Posterior vena cava (tissue), 2 donors: ENCODE results near the gene SPIRE2. TPM values are rescaled to one million over a fixed set of nuclear protein-coding genes. Genes with fewer than 3 reads are reported as not detected.
"Not testable (repeated sequence)": the region's sequence is repeated elsewhere in the genome, so short reads cannot be mapped to it uniquely, and the experiment has no call there.

Experiments used
- DNase-seq: peaks from one replicate; pipeline ENCODE4 v3.0.0-alpha.2; 2020; ENCODE audit warnings: low spot score
- intact Hi-C, 2 donors: fragments of 100-400 bp; cut with DNase I; formaldehyde crosslinking; loops; one replicate each; pipeline versions ENCODE4 v1.14.1 to v1.14.2; 2022 to 2023
- total RNA-seq, 2 donors: library from RNA; stranded (reverse); fragmentation: NEBNext Ultra II Directional; extraction: Animal tissue kit (Norgen Biotek cat#: 25700); gene quantifications; one replicate each; pipeline ENCODE4 v1.2.1, GENCODE V29; 2021
- donor health status: DM: yes; HTN: yes; CAD: no.
- donor health status: DM: yes; HTN: yes; CAD: no.

Gene SPIRE2
- total RNA-seq, 2 donors from 2014 or later = 0.33 to 1.0 TPM

DNA sequence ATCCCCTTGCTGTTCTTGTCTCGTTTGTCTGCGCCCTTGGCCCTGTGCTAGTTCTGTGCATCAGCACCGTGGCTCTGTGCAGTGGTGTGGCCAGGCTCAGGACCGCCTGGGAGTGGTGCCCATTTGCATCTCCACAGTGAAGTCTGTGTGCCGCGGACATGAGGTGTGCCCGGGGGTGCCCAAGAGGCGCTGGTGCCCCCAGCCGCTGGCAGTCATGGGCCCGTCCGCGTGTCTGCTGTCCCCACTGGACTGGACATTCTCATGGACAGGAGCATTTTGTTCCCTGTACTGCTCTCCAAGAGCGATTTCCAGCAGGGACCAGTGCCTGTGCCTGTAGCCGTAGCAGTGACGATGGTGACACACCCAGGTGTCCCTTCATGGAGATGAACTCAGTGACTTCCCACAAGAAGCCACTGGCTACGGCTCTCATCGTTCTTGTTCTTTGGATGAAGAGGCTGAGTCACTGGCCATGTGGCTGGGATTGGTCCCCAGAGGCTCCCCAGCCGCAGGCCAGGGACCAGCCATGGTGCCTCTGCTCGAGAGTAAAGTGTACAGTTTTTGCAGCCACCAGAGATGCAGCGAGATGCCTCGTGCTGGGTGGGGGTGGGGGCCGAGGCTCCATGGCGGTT lies 77.3 kb downstream of the SPIRE2 start:
- DNase-seq = no peak
- intact Hi-C loops = no loop called here

DNA sequence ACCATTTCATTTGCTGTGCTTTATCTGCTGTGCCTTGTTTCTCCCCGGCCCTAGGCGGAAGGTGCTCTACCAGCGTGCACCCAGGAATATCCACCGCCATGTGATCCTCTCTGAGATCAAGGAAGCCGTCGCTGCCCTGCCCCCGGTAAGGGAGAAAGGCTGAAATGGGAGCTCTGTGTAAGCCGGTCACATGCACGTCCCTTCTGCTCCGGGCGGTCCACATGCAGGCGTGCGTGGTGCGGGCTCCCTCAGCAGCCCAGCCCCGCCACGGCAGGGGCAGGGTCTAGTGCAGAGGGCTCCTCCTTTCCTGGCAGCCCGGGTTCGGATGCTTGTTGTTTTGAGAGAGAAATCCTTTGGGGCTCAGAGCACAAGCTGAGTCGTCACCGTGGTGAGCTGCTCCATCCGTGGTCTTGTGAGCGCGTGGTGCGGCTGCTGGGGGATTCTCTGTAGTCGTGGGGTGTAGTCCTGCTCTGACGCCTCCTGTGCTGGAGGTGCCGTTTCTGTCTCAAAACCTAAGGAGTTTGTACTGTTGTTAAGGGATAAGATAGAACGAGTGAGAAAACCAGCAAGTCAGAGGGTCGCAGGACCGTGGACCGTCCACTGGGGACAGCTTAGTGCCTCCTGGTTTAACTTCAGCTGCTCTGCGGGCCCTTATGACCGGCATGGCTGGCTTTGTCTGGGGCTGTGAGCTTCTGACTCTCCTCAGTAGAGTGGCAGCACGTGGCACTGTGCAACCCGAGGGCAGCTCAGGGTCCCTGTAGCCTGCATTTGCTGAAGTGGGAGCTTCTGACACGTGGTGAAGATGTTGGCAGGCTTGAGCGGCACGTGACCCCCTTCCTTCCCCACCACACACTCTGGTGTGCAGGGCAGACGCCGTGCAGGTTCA lies 78.1 kb downstream of the SPIRE2 start:
- intact Hi-C loops = no loop called here
- DNase-seq = no peak

- intact Hi-C loops = no loop called here
- no peak for DNase-seq
Measured at GRCh38 chr16:89907055-89907814, 79.0 kb downstream of the SPIRE2 start.

- intact Hi-C loops = no loop called here
- DNase-seq = no peak
Measured at GRCh38 chr16:89908236-89908635, 80.0 kb downstream of the SPIRE2 start.

DNA sequence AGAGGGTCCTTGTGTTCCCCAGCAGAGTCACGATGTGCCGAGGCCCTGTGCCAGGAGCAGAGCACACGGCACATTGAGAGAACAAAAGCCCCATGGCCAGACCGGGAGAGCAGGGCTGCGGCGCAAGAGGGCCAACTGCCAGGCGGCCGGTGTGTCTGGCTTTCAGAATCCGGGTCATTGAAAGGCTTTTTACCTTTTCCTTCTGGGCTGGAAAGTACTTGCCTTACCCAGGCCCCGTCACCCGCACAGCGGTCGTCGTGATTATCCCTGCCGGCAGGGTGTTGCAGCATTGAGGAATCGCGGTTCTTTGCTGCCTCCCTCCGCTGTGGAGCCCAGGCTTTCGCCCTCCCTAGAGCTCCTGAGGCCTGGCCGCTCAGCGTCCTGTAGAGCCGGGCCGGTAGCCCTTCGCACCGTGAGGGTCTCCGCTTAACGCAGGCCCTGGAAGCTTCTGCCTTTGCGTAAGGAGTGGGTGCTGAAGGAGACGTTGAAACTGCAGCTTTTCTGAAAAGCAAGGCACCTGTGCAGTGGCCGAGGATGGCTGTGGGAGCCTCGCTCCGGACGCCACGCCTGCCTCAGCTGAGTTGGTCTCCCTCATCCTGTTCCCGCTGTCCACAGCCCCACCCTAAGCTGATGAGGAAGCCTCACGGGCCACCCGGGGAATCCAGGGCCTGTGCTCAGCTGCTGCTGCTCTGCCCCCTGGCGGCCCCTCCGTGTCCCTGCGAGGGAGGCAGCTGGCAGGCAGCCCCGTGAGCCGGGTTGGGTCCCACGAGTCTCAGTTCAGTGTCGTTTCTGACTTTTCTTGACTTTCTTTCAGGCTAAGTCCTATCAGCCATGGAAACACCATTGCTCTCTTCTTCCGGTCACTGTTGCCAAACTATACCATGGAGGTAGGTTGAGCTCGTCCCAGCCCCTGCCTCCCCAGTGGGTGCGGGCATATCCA lies 81.8 kb downstream of the SPIRE2 start:
- intact Hi-C loops = no loop called here
- peak; percentile 96 for DNase-seq

GRCh38 chr16:89910717-89911354 lies 82.6 kb downstream of the SPIRE2 start:
- intact Hi-C loops = no loop called here
- DNase-seq = no peak

- intact Hi-C loops = no loop called here
- DNase-seq = no peak
Measured at GRCh38 chr16:89911375-89911774, 83.1 kb downstream of the SPIRE2 start.

DNA sequence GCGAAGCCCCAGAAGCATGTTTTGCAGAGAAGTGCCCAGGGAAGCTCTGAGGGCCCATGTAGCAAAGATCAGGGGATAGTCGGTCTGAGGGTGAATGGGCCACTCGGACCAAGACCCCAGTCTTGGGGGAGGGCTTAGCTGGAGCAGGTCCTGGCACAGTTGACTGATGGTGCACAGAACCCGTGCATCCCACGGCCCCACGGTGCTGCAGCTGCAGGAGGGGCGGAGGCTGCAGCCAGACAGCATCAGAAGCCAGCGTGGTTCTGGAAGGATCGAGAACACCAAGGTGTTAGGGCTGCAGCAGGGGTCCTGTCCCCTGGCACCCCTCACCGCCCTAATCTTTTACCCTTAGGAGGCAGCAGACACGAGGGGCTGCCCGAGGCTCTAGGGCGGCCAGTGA lies 83.9 kb downstream of the SPIRE2 start:
- intact Hi-C loops = no loop called here

GRCh38 chr16:89912627-89913026 lies 84.4 kb downstream of the SPIRE2 start:
- intact Hi-C loops = no loop called here
- no peak for DNase-seq

More for the DNA sequence above, 83.9 kb downstream of the SPIRE2 start:
- DNase-seq = no peak

GRCh38 chr16:89913408-89914387 lies 85.4 kb downstream of the SPIRE2 start:
- intact Hi-C loops = no loop called here

DNA sequence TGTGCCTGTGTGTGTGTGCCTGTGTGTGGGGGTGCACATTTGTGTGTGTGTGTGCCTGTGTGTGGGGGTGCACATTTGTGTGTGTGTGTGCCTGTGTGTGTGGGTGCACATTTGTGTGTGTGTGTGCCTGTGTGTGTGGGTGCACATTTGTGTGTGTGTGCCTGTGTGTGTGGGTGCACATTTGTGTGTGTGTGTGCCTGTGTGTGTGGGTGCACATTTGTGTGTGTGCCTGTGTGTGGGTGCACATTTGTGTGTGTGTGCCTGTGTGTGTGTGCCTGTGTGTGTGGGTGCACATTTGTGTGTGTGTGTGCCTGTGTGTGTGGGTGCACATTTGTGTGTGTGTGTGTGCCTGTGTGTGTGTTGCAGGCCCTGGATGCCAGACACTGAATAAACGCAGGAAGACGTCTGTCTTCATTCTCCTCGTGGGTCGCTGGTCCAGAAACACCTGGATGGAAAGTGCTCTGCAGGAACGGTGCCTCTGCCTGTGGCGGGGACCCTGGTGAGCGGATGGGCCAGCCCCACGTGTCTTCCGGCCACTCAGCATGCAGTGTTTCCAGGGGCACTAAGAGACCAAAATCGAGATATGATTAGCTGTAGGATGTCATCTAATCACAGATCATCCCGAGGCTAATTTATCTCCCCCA lies 86.5 kb downstream of the SPIRE2 start:
- DNase-seq, intact Hi-C loops: not testable (repeated sequence)

More at GRCh38 chr16:89913408-89914387, 85.4 kb downstream of the SPIRE2 start:
- no peak for DNase-seq

- no peak for DNase-seq
- intact Hi-C loops = no loop called here
Measured at GRCh38 chr16:89915303-89916232, 87.3 kb downstream of the SPIRE2 start.

DNA sequence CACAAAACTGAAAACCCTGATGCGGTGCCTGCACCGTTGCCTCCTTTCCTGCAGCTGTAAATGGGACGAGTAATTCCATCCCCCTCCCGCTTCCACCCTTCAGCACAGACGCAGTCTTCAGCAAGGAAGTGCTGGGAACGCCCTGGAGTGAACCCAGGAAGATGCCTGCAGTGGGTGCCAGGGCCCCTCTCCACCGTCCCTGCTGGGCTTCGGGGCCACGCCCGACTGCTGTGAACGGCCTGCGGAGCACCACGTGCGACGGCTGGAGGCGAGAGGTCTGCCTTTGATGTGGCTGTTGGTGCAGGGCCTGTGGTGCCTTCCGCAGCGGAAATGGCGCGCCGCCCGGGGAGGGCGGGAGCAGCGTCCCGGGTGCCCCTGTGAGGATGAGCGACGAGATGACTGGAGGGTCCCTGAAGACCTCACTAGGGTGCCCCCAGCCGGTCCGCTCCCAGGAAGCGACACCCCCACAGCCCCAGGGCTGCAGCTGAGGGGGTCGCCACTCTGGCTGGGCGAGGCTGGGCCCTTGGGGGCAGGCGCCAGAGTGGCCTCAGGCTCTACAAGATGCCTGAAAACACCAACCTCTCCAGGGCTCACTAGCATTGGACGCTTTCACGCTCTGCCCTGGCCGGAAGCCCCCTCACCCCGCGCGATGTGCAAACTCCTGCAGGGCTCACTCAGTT lies 89.6 kb downstream of the SPIRE2 start:
- intact Hi-C loops = no loop called here
- DNase-seq = peak; percentile 95

DNA sequence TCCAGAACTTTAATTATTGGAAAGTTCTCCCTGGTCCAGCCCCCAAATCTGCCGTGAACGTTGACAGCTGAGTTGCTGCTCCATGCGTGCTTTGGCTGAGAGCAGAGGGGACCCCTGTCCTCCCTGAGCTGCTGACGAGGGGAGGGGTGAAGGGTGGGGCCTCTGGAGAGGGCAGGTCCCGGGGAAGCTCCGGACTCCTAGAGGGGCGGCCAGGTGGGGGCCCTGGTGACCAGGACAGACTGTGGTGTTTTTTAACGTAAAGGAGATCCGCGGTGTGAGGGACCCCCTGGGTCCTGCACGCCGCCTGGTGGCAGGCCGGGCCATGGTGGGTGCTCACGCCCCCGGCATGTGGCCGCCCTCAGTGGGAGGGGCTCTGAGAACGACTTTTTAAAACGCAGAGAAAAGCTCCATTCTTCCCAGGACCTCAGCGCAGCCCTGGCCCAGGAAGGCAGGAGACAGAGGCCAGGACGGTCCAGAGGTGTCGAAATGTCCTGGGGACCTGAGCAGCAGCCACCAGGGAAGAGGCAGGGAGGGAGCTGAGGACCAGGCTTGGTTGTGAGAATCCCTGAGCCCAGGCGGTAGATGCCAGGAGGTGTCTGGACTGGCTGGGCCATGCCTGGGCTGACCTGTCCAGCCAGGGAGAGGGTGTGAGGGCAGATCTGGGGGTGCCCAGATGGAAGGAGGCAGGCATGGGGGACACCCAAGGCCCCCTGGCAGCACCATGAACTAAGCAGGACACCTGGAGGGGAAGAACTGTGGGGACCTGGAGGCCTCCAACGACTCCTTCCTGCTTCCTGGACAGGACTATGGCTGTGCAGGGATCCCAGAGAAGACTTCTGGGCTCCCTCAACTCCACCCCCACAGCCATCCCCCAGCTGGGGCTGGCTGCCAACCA lies 90.4 kb downstream of the SPIRE2 start, which contains the start of gene MC1R:
MC1R (plus strand) TSS at position 410 of the 895 bp plus-strand sequence; CDS start at position 807, 397 bp downstream.
- intact Hi-C loops = no loop called here
- DNase-seq = peak; percentile 85
